K562 (cell line): Measurements from ENCODE around the gene PPT1. TPM values are rescaled to one million over a fixed set of nuclear protein-coding genes. Genes with fewer than 3 reads are reported as not detected.
A peak's percentile ranks its signal among the peaks of the same experiment; 100 is the strongest.

Experiments used
- ARHGAP35 ChIP-seq: fragments of 450-650 bp; IDR thresholded peaks from 2 replicates; pipeline ENCODE4 v1.6.1; 2018; ENCODE audit not compliant: partially characterized antibody
- BCL6 ChIP-seq: fragments of 250-450 bp; sonication (Bioruptor Pico); IDR thresholded peaks from 2 replicates; pipeline ENCODE4 v1.4.0; 2020
- FOXJ3 ChIP-seq: sonication (generic); formaldehyde crosslinking; IDR thresholded peaks from 2 replicates; pipeline ENCODE4 v1.4.0; 2020; ENCODE audit warnings: mild to moderate bottlenecking, missing genetic modification reagents
- GATAD2A ChIP-seq: fragments of 450-650 bp; IDR thresholded peaks from 2 replicates; pipeline ENCODE4 v1.6.1; 2017
- ILF3 ChIP-seq: fragments of 450-650 bp; IDR thresholded peaks from 2 replicates; pipeline ENCODE4 v1.6.1; 2018; ENCODE audit warnings: antibody characterized with exemption, mild to moderate bottlenecking, moderate library complexity, borderline replicate concordance
- KDM4B ChIP-seq, 2 experiments: fragments of 450-650 bp in 1 of 2; sonication (generic) in 1 of 2; IDR thresholded peaks; 2 replicates each; pipeline ENCODE4 v1.6.1; 2016 to 2017; ENCODE audit warnings: borderline replicate concordance in 2 of 2, antibody characterized with exemption in 1 of 2, low read depth in 1 of 2, mild to moderate bottlenecking in 1 of 2
- KDM5B ChIP-seq: fragments of 200-600 bp; sonication (generic); IDR thresholded peaks from 2 replicates; pipeline ENCODE4 v1.6.1; 2012; ENCODE audit warnings: low read depth, mild to moderate bottlenecking, moderate library complexity, low read length, control low read depth, inconsistent platforms; ENCODE audit not compliant: insufficient replicate concordance
- KLF10 ChIP-seq: fragments of 250-450 bp; sonication (Bioruptor Pico); IDR thresholded peaks from 2 replicates; pipeline ENCODE4 v1.6.1; 2021; ENCODE audit warnings: matching md5 sums
- L3MBTL2 ChIP-seq: fragments of 450-650 bp; IDR thresholded peaks from 2 replicates; pipeline ENCODE4 v1.6.1; 2016; ENCODE audit warnings: mild to moderate bottlenecking, moderate library complexity
- MAFF ChIP-seq: IDR thresholded peaks from 2 replicates; pipeline ENCODE4 v1.6.1; 2012; ENCODE audit warnings: low read length, improper control_type of control experiment
- MED1 ChIP-seq: sonication (generic); formaldehyde crosslinking; IDR thresholded peaks from 2 replicates; pipeline ENCODE4 v1.8.1; 2023; ENCODE audit warnings: missing genetic modification reagents, borderline replicate concordance
- MEF2D ChIP-seq: conservative IDR thresholded peaks from 2 replicates; pipeline ENCODE4 v1.6.1; 2016; ENCODE audit warnings: low read depth, missing genetic modification characterization, missing compliant biosample characterization
- NR2C1 ChIP-seq, 2 experiments: fragments of 450-650 bp; IDR thresholded peaks; 2 replicates each; pipeline ENCODE4 v1.6.1; 2017; ENCODE audit warnings: mild to moderate bottlenecking in 2 of 2, antibody characterized with exemption in 1 of 2, inconsistent platforms in 1 of 2, missing compliant biosample characterization in 1 of 2, missing genetic modification characterization in 1 of 2
- NR3C1 ChIP-seq: sonication (generic); formaldehyde crosslinking; IDR thresholded peaks from 2 replicates; pipeline ENCODE4 v1.8.1; 2022; ENCODE audit warnings: missing genetic modification reagents
- PHTF2 ChIP-seq: fragments of 250-450 bp; sonication (Bioruptor Pico); IDR thresholded peaks from 2 replicates; pipeline ENCODE4 v1.5.0; 2021; ENCODE audit warnings: mild to moderate bottlenecking
- POLR3G ChIP-seq: IDR thresholded peaks from 2 replicates; pipeline ENCODE4 v1.6.1; 2011; ENCODE audit not compliant: insufficient read length, insufficient replicate concordance; ENCODE audit errors: extremely low read depth
- PTRF ChIP-seq: fragments of 450-650 bp; IDR thresholded peaks from 2 replicates; pipeline ENCODE4 v1.6.1; 2016; ENCODE audit warnings: mild to moderate bottlenecking, missing genetic modification characterization, missing compliant biosample characterization
- RAD21 ChIP-seq, 2 experiments: fragments of 250-450 bp in 1 of 2; fragments of 450-650 bp in 1 of 2; sonication (Bioruptor Pico) in 1 of 2; formaldehyde crosslinking in 1 of 2; IDR thresholded peaks in 1 of 2; conservative IDR thresholded peaks in 1 of 2; 2 replicates each; pipeline versions ENCODE4 v1.4.0 to v1.8.0; 2020 to 2022; ENCODE audit warnings: mild to moderate bottlenecking in 2 of 2, moderate library complexity in 1 of 2
- RNF2 ChIP-seq: sonication (generic); IDR thresholded peaks from 2 replicates; pipeline ENCODE4 v1.6.1; 2016
- SIN3B ChIP-seq: fragments of 450-650 bp; IDR thresholded peaks from 2 replicates; pipeline ENCODE4 v1.6.1; 2017; ENCODE audit warnings: low read depth, mild to moderate bottlenecking, moderate library complexity
- STAG1 ChIP-seq: sonication (generic); formaldehyde crosslinking; IDR thresholded peaks from 2 replicates; pipeline ENCODE4 v1.5.0; 2020; ENCODE audit warnings: missing genetic modification reagents, borderline replicate concordance
- STAT5B ChIP-seq: fragments of 250-450 bp; sonication (Bioruptor Pico); IDR thresholded peaks from 2 replicates; pipeline ENCODE4 v1.8.0; 2021; ENCODE audit warnings: mild to moderate bottlenecking, inconsistent platforms
- TCF15 ChIP-seq: fragments of 250-450 bp; sonication (Bioruptor Pico); IDR thresholded peaks from 2 replicates; pipeline ENCODE4 v1.8.0; 2022; ENCODE audit warnings: moderate library complexity, mild to moderate bottlenecking, inconsistent platforms
- ZFP30 ChIP-seq: fragments of 250-450 bp; sonication (Bioruptor Pico); IDR thresholded peaks from 2 replicates; pipeline ENCODE4 v1.8.0; 2022; ENCODE audit warnings: moderate library complexity, mild to moderate bottlenecking, inconsistent platforms, borderline replicate concordance
- ZNF280A ChIP-seq: fragments of 450-650 bp; IDR thresholded peaks from 2 replicates; pipeline ENCODE4 v1.6.1; 2018; ENCODE audit warnings: mild to moderate bottlenecking, low read depth; ENCODE audit not compliant: partially characterized antibody
- ZNF445 ChIP-seq: fragments of 250-450 bp; sonication (Bioruptor Pico); IDR thresholded peaks from 2 replicates; pipeline ENCODE4 v1.4.0; 2020; ENCODE audit warnings: low read depth, mild to moderate bottlenecking, moderate library complexity
- ZNF561 ChIP-seq: fragments of 450-650 bp; formaldehyde crosslinking; conservative IDR thresholded peaks from 2 replicates; pipeline ENCODE4 v1.4.0; 2020; ENCODE audit warnings: mild to moderate bottlenecking, moderate library complexity
- ZNF589 ChIP-seq: fragments of 200-800 bp; sonication (Bioruptor generic); IDR thresholded peaks from 2 replicates; pipeline ENCODE4 v1.6.1; 2016; ENCODE audit warnings: low read depth, missing genetic modification characterization, missing compliant biosample characterization
- ZNF77 ChIP-seq: fragments of 250-450 bp; sonication (Bioruptor Pico); IDR thresholded peaks from 2 replicates; pipeline ENCODE4 v1.5.0; 2020
- polyA plus RNA-seq, 8 experiments: library from polyadenylated mRNA; depleted of rRNA in 4 of 8; stranded (reverse) in 5 of 8; unstranded in 3 of 8; fragments of >200 nt; fragmentation: Nextera tagmentation in 2 of 8; fragmentation: Illumina TruSeq in 1 of 8; extraction: Ambion mirVana in 2 of 8; extraction: Trizol in 1 of 8; gene quantifications; 2 replicates each; pipeline versions ENCODE4 v1.2.1 to v1.2.3, GENCODE V29; 2011 to 2014; ENCODE audit warnings: inconsistent platforms in 1 of 8, missing spikeins in 1 of 8
- total RNA-seq, 7 experiments: library from RNA; depleted of rRNA in 6 of 7; stranded (reverse); fragments of >200 nt in 6 of 7; fragmentation: Illumina TruSeq in 2 of 7; extraction: Trizol in 2 of 7; gene quantifications; 2 replicates each; pipeline versions ENCODE4 v1.2.1 to v1.2.3, GENCODE V29; 2011 to 2021; ENCODE audit warnings: low replicate concordance in 1 of 7

PPT1 gene
- total and polyA plus RNA-seq, 9 of the 15 experiments (the other 6 are each of a cell fraction or from before 2014, with no cell fraction given): 72.2 to 285 (median 143) TPM

- TF ChIP-seq NR3C1: no peak
- no peak for TF ChIP-seq ZFP30 (CRISPR knock-in tag)
- TF ChIP-seq PTRF (tag): no peak
- TF ChIP-seq NR2C1 (IDR thresholded peaks at IDR 0.05): no peak
- peak; percentile 31; the same call in 1 of the 2 replicates for TF ChIP-seq NR2C1 (tag; IDR thresholded peaks at IDR 0.05)
- no peak for TF ChIP-seq TCF15 (CRISPR knock-in tag)
- peak; percentile 30; the same call in 1 of the 2 replicates for TF ChIP-seq SIN3B
- TF ChIP-seq ZNF589 (CRISPR knock-in tag): peak; percentile 81; the same call in 1 of the 2 replicates
- no peak for TF ChIP-seq ZNF445 (CRISPR knock-in tag)
- no peak for TF ChIP-seq STAT5B
- TF ChIP-seq ZNF77 (CRISPR knock-in tag): no peak
- no peak; the same call in 1 of the 2 replicates for TF ChIP-seq KLF10
- TF ChIP-seq MAFF: no peak
- peak; percentile 78 for TF ChIP-seq RNF2
- TF ChIP-seq RAD21 (CRISPR knock-in tag; conservative IDR thresholded peaks at IDR 0.05 in 1 of 2, IDR thresholded peaks at IDR 0.05 in 1 of 2): no peak
- no peak for TF ChIP-seq BCL6 (CRISPR knock-in tag)
- peak; percentile 66; the same call in 1 of the 2 replicates for TF ChIP-seq MEF2D (tag)
- no peak for TF ChIP-seq FOXJ3
- peak; percentile 82 for TF ChIP-seq KDM5B
- no peak for TF ChIP-seq ZNF561 (CRISPR knock-in tag)
- no peak for TF ChIP-seq POLR3G
- TF ChIP-seq STAG1 (CRISPR knock-in tag): no peak
- no peak for TF ChIP-seq ZNF280A
- no peak for TF ChIP-seq GATAD2A
- no peak for TF ChIP-seq MED1 (CRISPR knock-in tag)
- TF ChIP-seq ILF3: peak; percentile 53; the same call in 1 of the 2 replicates
- no peak for TF ChIP-seq ARHGAP35
- peak in 1 of 2 experiments; percentile 92; a peak in 1 of 4 replicates for TF ChIP-seq KDM4B (IDR thresholded peaks at IDR 0.05; ENCODE audit: borderline replicate concordance in 2 of 2, low read depth in 1 of 2)
- peak; percentile 63; the same call in 1 of the 2 replicates for TF ChIP-seq PHTF2 (CRISPR knock-in tag)
- TF ChIP-seq L3MBTL2: peak; percentile 88
Measured at GRCh38 chr1:40039757-40040510, 57.1 kb downstream of the PPT1 start (continued).
